ENCODE results near the gene TGM2. TPM values are rescaled to one million over a fixed set of nuclear protein-coding genes. Genes with fewer than 3 reads are reported as not detected.

The TGM2 gene
- total RNA-seq, 2 experiments from 2014 or later = 0.06 to 0.27 TPM

DNA sequence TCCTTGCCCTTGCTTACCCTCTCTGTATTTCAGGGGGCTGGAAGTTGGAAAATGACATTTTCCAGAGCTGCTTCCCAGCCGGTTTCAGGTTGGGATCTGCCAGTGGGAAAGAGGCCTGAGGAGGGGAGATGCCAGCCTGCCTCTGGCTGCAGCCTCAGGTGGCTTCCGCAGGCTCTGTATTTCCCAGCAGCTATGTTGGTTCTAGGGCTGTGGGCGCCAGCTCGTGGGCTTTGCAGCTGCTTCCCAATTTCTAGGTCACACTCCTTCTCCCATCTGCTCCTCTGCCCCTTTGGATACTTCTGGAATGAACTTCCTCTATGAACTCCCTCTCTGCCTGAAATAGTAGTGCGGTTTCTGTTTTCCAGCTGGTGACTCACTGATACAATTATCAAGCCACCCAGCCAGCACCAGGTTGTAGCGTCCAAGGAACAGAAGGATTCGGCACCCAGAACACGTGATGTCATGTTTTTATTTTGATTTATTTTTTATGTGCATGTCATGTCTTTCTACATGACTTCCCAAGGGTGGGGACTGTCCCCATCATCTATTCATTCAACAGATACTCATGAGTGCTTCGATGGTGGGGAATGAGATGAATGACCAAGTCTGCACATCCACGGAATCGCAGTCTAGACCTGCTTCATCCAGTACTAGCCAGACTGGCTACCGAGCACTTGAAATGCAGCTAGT, 38.0 kb downstream of the TGM2 start:
- ATAC-seq (ENCODE audit: poor library complexity) = no peak
- Histone ChIP-seq H3K27me3 (ENCODE audit: control insufficient read depth in 1 of 2, insufficient read depth in 2 of 2, low read length in 2 of 2) (no peaks in the 10 kb centered on the region), H3K36me3 (ENCODE audit: insufficient read depth, low read length) (no peaks in the 10 kb centered on the region), H3K4me3 (ENCODE audit: low read length) (no peak overlapping the region), H3K9me3 (ENCODE audit: control insufficient read depth in 1 of 2, insufficient read depth in 1 of 2, low read length in 2 of 2) (no peaks in the 10 kb centered on the region), H3K27ac (ENCODE audit: low read depth in 1 of 2, low read length in 2 of 2) (no peak overlapping the region), H3K4me1 (ENCODE audit: insufficient read depth, low read length) (no peaks in the 10 kb centered on the region)
- TF ChIP-seq, protein P1, sequence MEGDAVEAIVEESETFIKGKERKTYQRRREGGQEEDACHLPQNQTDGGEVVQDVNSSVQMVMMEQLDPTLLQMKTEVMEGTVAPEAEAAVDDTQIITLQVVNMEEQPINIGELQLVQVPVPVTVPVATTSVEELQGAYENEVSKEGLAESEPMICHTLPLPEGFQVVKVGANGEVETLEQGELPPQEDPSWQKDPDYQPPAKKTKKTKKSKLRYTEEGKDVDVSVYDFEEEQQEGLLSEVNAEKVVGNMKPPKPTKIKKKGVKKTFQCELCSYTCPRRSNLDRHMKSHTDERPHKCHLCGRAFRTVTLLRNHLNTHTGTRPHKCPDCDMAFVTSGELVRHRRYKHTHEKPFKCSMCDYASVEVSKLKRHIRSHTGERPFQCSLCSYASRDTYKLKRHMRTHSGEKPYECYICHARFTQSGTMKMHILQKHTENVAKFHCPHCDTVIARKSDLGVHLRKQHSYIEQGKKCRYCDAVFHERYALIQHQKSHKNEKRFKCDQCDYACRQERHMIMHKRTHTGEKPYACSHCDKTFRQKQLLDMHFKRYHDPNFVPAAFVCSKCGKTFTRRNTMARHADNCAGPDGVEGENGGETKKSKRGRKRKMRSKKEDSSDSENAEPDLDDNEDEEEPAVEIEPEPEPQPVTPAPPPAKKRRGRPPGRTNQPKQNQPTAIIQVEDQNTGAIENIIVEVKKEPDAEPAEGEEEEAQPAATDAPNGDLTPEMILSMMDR (IDR thresholded peaks at IDR 0.05) = no peak
- Mint-ChIP-seq H3K9me3 (no peaks in the 10 kb centered on the region), H3K4me1 (ENCODE audit: low read depth) (no peaks in the 10 kb centered on the region), H3K27ac (no peak overlapping the region), H3K4me3 (no peak overlapping the region), H3K27me3 (no peaks in the 10 kb centered on the region), H3K36me3 (ENCODE audit: low read depth) (no peaks in the 10 kb centered on the region)
- DNase-seq = no peak
- ChIA-PET CTCF (no interaction called here), POLR2A (no interaction called here)
- intact Hi-C loops (cut with DNase I, micrococcal nuclease) = no loop called here

DNA sequence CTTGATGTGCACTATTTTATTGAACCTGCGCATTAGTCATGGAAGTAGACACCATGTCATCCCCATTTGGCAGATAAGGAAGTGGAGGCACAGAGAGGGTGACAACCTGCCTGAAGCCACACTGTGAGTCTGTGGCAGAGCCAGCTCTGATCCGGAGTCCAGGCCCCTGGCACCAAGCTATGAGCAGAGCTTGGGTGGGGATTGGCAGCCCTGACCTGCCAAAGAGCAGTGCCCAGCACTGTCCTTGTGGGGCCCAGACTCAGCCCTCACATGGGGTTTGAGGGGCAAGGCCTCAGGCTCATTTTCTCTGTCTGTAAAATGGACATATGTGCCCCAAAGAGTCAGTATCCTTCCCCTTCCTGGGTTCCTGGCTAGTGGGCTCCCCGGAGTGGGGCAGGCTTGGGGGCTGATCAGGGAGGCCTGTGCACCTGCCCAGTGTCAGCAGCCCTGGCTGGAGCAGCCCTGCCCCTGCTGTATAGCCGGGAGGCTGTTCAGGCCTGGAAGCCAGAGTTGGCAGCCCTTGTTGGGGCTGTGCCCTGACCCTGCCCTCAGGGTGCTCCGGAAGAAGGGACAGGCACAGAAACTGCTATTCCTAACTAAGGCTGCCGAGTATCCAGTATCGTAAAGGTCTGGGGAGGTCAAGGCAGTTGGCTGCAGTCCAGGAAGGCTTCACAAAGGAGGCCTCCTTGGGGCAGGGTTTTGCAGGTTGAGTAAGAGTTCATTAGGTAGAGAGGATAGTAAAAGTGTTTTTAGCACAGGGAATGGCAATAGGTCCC, 38.7 kb downstream of the TGM2 start:
- H3K27me3 Mint-ChIP-seq = no peaks in the 10 kb centered on the region
- H3K27ac ChIP-seq (ENCODE audit: low read depth in 1 of 2, low read length in 2 of 2) = no peak overlapping the region
- TF ChIP-seq, protein P1 (IDR thresholded peaks at IDR 0.05) = no peak
- H3K4me1 ChIP-seq (ENCODE audit: insufficient read depth, low read length) = no peaks in the 10 kb centered on the region
- POLR2A ChIA-PET = no interaction called here
- H3K4me1 Mint-ChIP-seq (ENCODE audit: low read depth) = no peaks in the 10 kb centered on the region
- H3K36me3 ChIP-seq (ENCODE audit: insufficient read depth, low read length) = no peaks in the 10 kb centered on the region
- H3K27ac Mint-ChIP-seq = no peak overlapping the region
- no peaks in the 10 kb centered on the region for H3K36me3 Mint-ChIP-seq (ENCODE audit: low read depth)
- ATAC-seq (ENCODE audit: poor library complexity) = no peak
- H3K9me3 ChIP-seq (ENCODE audit: control insufficient read depth in 1 of 2, insufficient read depth in 1 of 2, low read length in 2 of 2) = no peaks in the 10 kb centered on the region
- CTCF ChIA-PET = no interaction called here
- no peak overlapping the region for H3K4me3 Mint-ChIP-seq
- H3K27me3 ChIP-seq (ENCODE audit: control insufficient read depth in 1 of 2, insufficient read depth in 2 of 2, low read length in 2 of 2) = no peaks in the 10 kb centered on the region
- H3K9me3 Mint-ChIP-seq = no peaks in the 10 kb centered on the region
- no peak overlapping the region for H3K4me3 ChIP-seq (ENCODE audit: low read length)
- intact Hi-C loops (cut with DNase I, micrococcal nuclease) = no loop called here
- DNase-seq = peak in 1 of 14 experiments; percentile 16

DNA sequence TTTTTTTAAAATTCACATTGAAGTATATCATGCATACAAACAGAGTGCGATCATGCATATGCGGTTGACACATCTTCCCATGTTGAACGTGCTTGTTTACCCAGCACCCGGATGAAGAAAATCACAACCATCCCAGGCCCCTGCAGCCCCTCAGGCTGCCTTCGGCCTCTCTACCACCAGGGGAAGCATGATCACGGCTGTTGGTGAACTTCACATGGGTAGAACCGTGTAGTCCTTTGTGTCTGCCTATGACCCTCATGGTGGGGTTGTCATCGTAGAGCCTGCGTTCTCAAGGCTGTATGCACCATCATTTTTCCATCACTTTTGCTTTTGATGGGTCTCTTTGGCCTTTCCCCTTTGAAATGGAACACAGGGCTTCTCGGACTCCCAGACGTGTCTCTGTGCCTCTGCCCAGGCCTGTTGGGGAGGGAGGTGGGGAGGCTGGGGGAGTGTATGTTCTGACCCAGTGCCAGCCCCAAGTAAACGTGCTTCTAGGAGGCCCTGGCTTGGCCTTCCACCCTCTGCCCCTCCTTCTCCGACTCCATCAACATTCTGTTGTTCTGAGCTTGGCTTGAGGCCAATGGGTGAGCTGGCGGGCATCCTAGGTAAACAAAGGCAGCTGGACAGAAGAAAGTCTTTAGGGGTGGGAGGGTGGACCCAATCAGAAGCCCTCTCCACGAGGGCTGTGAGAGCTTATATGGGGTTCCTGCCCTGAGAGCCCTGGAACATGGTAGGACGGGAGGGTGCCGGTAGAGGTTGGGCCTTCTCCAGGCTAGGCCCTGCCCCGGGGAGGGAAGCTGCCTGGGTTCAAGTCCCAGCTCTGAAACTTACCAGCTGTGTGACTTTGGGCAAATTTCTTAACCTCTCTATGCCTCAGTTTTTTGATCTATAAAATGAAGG, 39.7 kb downstream of the TGM2 start:
- Mint-ChIP-seq H3K27me3 (no peaks in the 10 kb centered on the region), H3K4me3 (no peak overlapping the region), H3K9me3 (no peaks in the 10 kb centered on the region), H3K36me3 (ENCODE audit: low read depth) (no peaks in the 10 kb centered on the region), H3K4me1 (ENCODE audit: low read depth) (no peaks in the 10 kb centered on the region), H3K27ac (no peak overlapping the region)
- intact Hi-C loops (cut with DNase I, micrococcal nuclease) = no loop called here
- POLR2A ChIA-PET = no interaction called here
- DNase-seq = peak in 1 of 14 experiments; percentile 17
- Histone ChIP-seq H3K9me3 (ENCODE audit: control insufficient read depth in 1 of 2, insufficient read depth in 1 of 2, low read length in 2 of 2) (no peaks in the 10 kb centered on the region), H3K4me3 (ENCODE audit: low read length) (no peak overlapping the region), H3K27me3 (ENCODE audit: control insufficient read depth in 1 of 2, insufficient read depth in 2 of 2, low read length in 2 of 2) (no peaks in the 10 kb centered on the region), H3K27ac (ENCODE audit: low read depth in 1 of 2, low read length in 2 of 2) (no peak overlapping the region), H3K36me3 (ENCODE audit: insufficient read depth, low read length) (no peaks in the 10 kb centered on the region), H3K4me1 (ENCODE audit: insufficient read depth, low read length) (no peaks in the 10 kb centered on the region)
- no peak for ATAC-seq (ENCODE audit: poor library complexity)
- CTCF ChIA-PET = no interaction called here
- TF ChIP-seq, protein P1 (IDR thresholded peaks at IDR 0.05) = no peak

Data from CD4-positive, alpha-beta T cell (primary cell).